HG02610 (cell line): Measurements from ENCODE around the gene C19orf33.

Source experiments
- ATAC-seq: cut with Tn5 transposase; IDR thresholded peaks from one replicate; pipeline ENCODE4 v1.9.1; 2021; ENCODE audit warnings: mild to moderate bottlenecking, moderate library complexity; ENCODE audit not compliant: unreplicated experiment

C19orf33 gene

GRCh38 chr19:38278751-38279150 is 25.3 kb upstream of the C19orf33 start:
- ATAC-seq, result no peak

- ATAC-seq, result no peak
Measured at GRCh38 chr19:38280030-38280921, 23.8 kb upstream of the C19orf33 start.

- no peak for ATAC-seq
Measured at GRCh38 chr19:38281811-38282566, 22.1 kb upstream of the C19orf33 start.

- no peak for ATAC-seq
Measured at GRCh38 chr19:38283271-38283670, 20.8 kb upstream of the C19orf33 start.

- ATAC-seq, result no peak
Measured at GRCh38 chr19:38284422-38284821, 19.6 kb upstream of the C19orf33 start.

- ATAC-seq, result no peak
Measured at GRCh38 chr19:38285567-38285966, 18.5 kb upstream of the C19orf33 start.

- no peak for ATAC-seq
Measured at GRCh38 chr19:38287604-38288003, 16.4 kb upstream of the C19orf33 start.

- ATAC-seq, result no peak
Measured at GRCh38 chr19:38288123-38288855, 15.8 kb upstream of the C19orf33 start.

- ATAC-seq, result no peak
Measured at GRCh38 chr19:38289955-38290354, 14.1 kb upstream of the C19orf33 start.

- ATAC-seq, result no peak
Measured at GRCh38 chr19:38290631-38291147, 13.4 kb upstream of the C19orf33 start.

- ATAC-seq, result no peak
Measured at GRCh38 chr19:38291855-38292254, 12.2 kb upstream of the C19orf33 start.

GRCh38 chr19:38293281-38293680 is 10.8 kb upstream of the C19orf33 start:
- ATAC-seq, result no peak

GRCh38 chr19:38294090-38294489 is 10.0 kb upstream of the C19orf33 start:
- no peak for ATAC-seq

GRCh38 chr19:38298821-38299680 is 5.0 kb upstream of the C19orf33 start:
- ATAC-seq, result no peak

GRCh38 chr19:38304352-38304865 is 358 bp downstream of the C19orf33 start:
- no peak for ATAC-seq

GRCh38 chr19:38304866-38305429 is 897 bp downstream of the C19orf33 start:
- no peak for ATAC-seq

GRCh38 chr19:38306236-38306635 is 2.2 kb downstream of the C19orf33 start:
- ATAC-seq, result no peak

GRCh38 chr19:38307076-38307475 is 3.0 kb downstream of the C19orf33 start:
- no peak for ATAC-seq

- ATAC-seq, result no peak
Measured at GRCh38 chr19:38307597-38307996, 3.5 kb downstream of the C19orf33 start.
